GM19025 (cell line): ENCODE results near the gene DYNC2I2.
"Not testable (repeated sequence)": the region's sequence is repeated elsewhere in the genome, so short reads cannot be mapped to it uniquely, and the experiment has no call there.

ENCODE experiments used
- ATAC-seq: cut with Tn5 transposase; IDR thresholded peaks from one replicate; pipeline ENCODE4 v1.9.1; 2021; ENCODE audit warnings: mild to moderate bottlenecking, low read depth, moderate library complexity; ENCODE audit not compliant: unreplicated experiment

The DYNC2I2 gene

DNA sequence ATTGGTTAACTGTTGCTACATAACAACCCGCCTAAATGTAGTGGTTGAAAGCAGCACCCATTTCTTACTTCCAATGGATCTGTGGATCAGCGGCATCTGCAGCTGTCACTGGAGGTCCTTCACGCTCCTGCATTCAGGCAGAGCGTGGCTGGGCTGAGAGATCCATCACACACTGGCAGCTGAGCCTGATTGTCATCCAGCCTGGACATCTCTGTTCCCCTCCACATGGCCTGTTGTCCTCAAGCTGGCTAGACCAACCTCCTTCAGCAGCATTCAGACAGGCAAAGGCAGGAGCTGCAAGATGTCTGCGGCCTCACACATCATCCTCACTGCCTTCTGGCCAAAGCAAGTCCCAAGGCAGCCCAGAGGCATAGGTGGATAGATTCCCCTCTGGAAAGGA, 36.9 kb downstream of the DYNC2I2 start:
- no peak for ATAC-seq

DNA sequence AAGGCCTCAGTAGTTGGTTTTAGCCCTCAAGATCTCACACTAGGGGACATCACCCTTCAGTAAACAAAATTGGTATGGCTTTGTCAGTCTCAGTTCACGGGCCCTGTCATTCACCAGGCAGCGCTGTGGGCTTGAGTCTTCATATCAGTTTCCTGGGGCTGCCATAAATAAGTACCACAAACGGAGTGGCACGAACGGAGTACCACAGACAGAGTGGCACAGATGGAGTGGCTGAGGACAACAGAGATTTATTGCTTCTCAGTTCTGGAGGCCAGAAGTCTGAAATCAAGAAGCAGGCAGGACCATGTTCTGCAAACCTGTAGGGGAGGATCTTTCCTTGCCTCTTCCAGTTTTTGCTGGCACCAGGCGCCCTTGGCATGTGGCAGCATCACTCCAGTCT, 37.5 kb downstream of the DYNC2I2 start:
- ATAC-seq = no peak

DNA sequence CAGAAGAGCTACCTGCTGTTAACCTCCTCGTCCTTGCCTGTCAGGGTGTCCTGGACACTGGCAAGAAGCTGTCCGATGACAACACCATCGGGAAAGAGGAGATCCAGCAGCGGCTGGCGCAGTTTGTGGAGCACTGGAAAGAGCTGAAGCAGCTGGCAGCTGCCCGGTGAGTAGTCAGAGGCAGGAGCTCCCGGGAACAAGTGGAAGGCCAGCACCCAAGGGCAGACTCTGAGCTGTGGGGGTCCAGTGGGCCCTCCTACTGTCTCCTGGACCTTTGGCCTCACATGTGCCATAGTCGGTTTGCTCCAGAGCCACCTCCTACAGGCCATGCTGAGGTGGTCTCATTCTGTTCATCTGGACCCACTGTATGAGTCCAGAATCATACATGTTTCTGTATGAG, 38.7 kb downstream of the DYNC2I2 start:
- no peak for ATAC-seq

DNA sequence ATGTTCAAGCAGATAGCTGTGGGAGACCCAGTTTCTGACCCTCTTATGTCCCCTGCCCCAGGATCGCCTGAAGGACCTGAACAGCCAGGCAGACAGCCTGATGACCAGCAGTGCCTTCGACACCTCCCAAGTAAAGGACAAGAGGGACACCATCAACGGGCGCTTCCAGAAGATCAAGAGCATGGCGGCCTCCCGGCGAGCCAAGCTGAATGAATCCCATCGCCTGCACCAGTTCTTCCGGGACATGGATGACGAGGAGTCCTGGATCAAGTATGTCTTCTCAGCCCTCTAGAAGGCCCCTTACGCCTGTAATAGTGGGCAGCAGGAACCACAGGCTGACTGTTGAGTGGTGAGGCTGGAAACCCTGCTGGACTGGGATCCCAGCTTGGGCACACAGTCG, 41.1 kb downstream of the DYNC2I2 start:
- no peak for ATAC-seq

DNA sequence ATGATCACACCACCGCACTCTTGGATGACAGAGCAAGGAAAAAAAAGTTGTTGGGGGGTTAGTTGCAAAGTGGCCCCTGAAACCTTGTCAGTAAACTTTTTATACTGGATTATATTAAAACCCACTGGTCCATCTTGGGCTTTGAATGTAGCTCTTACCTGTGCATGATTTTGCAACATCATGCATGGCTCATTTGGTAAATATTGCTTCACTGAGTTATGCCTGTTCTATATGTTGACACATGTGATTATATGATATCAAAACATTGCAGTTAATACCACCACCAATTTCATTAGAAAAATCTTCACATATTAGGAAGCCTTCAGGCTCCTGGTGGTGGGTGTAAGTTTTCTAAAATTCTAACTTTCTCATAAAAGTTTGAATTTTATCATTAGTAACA, 41.9 kb downstream of the DYNC2I2 start:
- no peak for ATAC-seq

DNA sequence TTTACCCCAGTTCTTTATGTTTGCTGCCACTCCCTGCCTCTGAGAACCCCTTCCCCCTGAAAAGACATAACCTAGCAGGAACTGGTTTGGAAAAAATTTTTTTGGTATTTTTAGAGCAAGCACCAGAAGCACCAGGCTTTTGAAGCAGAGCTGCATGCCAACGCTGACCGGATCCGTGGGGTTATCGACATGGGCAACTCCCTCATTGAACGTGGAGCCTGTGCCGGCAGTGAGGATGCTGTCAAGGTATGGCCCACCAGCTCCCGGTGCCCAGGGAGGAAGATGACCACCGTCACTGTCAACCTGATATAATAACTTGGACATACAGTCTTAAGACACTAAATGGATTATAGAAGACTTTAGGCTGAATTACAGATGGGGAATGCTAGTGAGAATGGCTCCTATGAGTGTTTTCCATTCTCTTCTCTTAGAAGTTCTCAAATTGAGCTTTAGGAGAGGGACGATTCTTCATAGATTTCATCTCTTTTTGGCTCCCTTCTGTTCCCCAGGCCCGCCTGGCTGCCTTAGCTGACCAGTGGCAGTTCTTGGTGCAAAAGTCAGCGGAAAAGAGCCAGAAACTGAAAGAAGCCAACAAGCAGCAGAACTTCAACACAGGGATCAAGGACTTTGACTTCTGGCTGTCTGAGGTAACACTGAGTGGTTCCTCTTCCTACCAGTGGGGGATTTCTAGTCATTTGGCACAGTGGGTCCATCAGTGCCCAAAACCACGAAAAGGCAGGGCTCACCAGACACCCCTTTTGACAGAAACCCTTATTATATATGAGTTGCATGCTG, 44.9 kb downstream of the DYNC2I2 start:
- ATAC-seq = no peak

DNA sequence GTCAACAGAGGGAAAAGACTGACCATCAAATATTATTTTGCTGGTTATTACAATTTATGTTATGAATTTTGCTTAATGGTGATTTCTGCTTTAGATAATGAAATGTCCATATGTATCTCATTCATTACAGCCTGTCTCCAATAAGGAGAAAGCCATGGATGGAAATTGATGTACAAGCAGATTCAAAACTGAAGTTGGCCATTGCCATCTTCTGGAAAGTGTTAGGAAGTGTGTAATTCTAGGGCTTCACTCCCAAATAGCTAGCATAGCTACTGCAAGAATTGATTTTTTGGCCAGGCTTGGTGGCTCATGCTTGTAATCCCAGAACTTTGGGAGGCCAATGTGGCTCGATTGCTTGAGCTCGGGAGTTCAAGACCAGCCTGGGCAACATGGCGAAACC, 45.8 kb downstream of the DYNC2I2 start:
- ATAC-seq = no peak

DNA sequence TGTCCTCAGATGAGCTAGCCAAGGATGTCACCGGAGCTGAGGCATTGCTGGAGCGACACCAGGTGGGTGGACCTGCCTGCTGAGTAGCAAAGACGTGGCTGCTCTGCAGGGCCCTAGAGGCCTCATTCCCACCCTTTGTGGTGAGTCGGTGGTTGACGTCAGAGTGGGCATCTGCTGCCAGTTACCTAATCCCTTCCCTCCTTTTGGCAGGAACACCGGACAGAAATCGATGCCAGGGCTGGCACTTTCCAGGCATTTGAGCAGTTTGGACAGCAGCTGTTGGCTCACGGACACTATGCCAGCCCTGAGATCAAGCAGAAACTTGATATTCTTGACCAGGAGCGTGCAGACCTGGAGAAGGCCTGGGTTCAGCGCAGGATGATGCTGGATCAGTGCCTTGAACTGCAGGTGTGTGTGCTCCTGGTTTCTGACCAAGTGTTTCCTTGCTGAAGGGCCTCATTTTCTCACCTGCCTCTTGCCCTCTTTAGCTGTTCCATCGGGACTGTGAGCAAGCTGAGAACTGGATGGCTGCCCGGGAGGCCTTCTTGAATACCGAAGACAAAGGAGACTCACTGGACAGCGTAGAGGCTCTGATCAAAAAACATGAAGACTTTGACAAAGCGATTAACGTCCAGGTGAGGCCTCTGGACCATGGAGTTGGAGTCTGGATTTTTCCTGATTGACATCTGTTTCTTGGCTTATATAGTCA, 48.9 kb downstream of the DYNC2I2 start:
- no peak for ATAC-seq

DNA sequence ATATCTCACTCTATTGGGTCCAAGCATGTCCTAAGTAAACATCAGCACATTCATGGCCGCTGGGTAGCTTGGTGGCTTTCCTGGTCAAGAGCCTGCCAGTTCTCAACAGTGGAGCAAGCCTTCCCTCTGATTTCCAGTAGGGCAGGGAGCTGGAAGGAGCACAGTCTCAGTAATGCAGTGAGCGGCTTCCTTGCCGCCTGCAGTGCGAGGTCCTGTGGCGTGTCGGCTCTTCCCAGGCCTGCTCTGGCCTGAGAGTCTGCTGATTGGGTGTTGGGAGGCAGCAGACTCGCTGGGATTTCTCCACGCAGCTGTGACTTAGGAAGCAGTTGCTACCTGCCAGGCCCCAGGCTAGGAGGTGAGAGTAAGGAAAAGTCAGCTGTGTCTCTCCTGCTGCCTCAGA, 53.0 kb downstream of the DYNC2I2 start:
- no peak for ATAC-seq

DNA sequence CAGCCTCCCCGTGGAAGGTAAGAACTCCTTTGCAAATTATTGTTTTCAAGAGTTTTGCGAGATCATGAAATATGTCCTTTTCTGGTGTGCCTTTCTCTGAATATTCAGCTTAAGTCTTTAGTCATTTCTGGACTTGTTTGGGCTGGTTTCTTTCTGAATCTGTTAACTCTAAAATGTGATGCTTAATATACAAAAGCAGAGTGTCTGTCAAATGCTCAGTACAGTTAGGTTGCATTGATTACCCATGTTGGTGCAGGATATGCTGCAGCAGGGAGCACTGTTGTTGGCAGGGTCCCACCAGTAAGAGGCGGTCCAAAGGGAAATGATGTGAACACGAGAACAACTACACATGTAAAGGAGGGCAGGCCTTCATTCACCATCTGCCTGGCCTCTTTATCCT, 56.5 kb downstream of the DYNC2I2 start:
- no peak for ATAC-seq

DNA sequence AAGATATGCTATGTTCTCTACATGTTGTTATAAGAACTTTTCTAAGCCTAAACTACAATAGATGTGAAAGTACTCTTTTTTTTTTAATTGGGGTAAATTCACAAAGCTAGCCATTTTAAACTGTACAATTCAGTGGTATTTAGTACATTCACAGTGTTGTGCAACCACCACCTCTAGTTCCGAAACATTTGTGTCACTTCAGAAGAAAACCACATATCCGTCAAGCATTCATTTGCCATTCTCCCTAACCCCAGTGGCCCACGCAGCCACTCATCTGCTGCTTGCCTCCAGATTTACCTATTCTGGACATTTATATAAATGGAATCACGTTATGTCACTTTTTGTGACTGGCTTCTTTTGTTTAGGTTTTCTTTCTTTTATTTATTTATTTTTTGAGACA, 61.2 kb downstream of the DYNC2I2 start:
- no peak for ATAC-seq

DNA sequence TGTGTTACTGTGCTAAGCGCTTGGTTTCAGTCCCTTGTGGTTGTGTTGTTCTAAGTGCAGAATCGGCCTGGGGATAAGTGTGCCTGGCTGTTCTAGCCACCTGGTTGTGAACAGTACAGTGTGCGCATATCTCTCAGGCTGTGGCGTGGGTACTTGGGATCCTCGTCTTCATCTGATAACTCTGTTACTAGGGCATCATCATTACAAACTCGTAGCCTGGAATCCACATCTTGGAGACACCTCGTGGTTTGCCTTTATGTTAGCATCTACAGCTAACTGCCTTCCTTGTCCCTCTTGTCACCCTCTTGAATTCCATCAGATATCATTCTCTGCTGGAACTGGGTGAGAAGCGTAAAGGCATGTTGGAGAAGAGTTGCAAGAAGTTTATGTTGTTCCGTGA, 62.8 kb downstream of the DYNC2I2 start:
- ATAC-seq = no peak

DNA sequence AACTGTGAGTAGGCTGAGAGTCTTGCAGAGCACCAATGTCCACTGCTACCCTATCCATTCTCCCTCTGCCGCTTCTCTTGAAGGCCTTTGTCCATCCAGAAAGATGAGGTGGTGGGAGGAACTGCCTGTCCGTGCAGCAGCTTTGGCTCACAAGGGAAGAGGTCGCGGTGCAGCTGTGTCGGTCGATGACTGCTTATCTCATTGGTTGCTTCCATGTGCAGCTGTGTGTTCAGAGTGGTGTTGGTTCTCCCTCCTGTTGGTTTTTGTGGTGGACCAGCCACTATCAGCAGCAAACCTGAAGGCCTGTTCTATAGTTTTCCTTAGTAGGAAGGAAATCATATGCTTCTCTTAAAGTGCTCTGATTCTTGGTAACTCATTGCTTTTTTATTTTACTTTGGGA, 63.6 kb downstream of the DYNC2I2 start:
- ATAC-seq = no peak

DNA sequence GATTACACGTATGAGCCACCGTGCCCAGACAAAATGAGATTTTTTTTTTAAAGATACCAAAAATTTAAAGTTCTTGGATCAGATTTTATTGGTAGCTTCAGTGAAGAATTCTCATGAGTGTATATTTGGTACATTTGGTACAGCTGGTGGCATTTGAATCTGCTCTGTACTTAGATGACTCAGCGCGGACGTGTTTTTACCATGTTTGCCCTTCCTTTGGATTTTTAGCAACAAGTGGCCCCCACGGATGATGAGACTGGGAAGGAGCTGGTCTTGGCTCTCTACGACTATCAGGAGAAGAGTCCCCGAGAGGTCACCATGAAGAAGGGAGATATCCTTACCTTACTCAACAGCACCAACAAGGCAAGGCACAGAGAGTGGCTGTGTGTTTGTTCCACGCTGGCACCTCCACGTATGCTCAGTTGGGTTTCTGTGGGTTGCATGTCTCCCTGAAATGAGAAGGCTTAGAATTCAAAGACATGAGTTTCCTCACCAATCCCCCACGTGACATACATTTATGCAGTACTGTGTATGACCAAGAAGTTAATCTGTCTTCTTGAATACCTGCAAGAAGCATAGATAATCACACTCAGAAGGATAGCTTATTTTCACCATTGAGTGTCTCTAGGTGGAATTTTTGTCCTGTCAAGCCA, 67.9 kb downstream of the DYNC2I2 start:
- ATAC-seq = no peak

DNA sequence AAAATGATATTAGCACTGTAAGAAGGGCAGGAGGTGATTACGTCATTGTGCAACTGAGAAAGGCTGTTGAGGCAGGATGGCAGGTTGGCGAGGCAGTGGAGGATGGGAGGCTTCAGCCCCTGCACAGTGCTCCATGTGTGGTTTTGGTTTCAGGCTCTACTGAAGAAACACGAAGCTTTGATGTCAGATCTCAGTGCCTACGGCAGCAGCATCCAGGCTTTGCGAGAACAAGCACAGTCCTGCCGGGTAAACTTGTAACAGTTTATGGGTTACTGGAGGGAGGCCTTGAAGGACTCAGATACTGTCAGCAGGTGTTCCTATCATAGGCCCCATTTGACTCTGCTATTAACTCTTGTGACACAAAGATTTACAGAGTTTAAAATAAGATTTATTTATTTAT, 69.2 kb downstream of the DYNC2I2 start:
- ATAC-seq = no peak

DNA sequence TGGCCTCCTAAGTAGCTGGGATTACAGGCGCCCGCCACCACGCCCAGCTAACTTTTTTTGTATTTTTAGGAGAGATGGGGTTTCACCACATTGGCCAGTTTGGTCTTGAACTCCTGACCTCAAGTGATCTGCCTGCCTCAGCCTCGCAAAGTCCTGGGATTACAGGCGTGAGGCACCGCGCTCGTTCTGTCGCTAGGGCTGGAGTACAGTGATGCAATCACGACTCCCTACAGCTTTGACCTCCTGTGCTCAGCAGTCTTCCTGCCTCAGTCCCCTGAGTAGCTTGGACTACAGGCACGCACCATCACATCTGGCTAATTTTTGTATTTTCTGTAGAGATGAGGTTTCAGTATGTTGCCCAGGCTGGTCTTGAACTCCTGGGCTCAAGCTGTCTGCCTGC, 69.7 kb downstream of the DYNC2I2 start:
- not testable (repeated sequence) for ATAC-seq

DNA sequence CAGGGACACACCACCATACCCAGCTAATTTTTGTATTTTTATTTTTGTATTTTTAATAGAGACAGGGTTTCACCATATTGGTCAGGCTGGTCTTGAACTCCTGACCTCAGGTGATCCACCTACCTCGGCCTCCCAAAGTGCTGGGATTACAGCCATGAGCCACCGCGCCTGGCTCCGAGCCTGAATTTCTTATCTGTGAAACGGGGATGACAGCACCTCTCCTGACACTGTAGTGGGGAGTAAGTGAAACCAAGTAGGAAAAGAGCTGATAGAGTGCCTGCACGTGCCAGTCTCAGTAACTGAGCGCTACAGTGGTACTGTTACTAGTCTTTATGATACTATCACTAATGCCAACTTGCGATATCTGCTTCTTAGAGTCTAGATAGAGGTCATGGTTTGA, 71.5 kb downstream of the DYNC2I2 start:
- ATAC-seq = not testable (repeated sequence)
